Left lung (tissue), 10 donors: Measurements from ENCODE around the gene DACT2. TPM values are rescaled to one million over a fixed set of nuclear protein-coding genes. Genes with fewer than 3 reads are reported as not detected.

Experiments
- ATAC-seq: fragments of 200-7000 bp; cut with Tn5 transposase; one replicate; pipeline ENCODE4 v1.9.1; 2020; ENCODE audit warnings: moderate library complexity
- DNase-seq, 4 donors: peaks; one replicate each; pipeline ENCODE4 v3.0.0-alpha.2; 2013 to 2020
- H3K27ac ChIP-seq, 2 donors: fragments of 200-600 bp; sonication (generic) in 1 of 2; one replicate each; pipeline versions ENCODE4 v1.5.0 to v1.8.0; 2020 to 2021
- H3K27me3 ChIP-seq, 2 donors: fragments of 200-600 bp; sonication (generic) in 1 of 2; one replicate each; pipeline versions ENCODE4 v1.5.0 to v1.8.0; 2020 to 2021
- H3K36me3 ChIP-seq, 2 donors: fragments of 200-600 bp; sonication (generic) in 1 of 2; one replicate each; pipeline versions ENCODE4 v1.5.0 to v1.8.0; 2020 to 2021
- H3K4me1 ChIP-seq, 2 donors: fragments of 200-600 bp; one replicate each; pipeline ENCODE4 v1.8.0; 2021
- H3K4me3 ChIP-seq, 2 donors: fragments of 200-600 bp; sonication (generic) in 1 of 2; one replicate each; pipeline versions ENCODE4 v1.5.0 to v1.8.0; 2020 to 2021; ENCODE audit warnings: mild to moderate bottlenecking in 1 of 2
- H3K9me3 ChIP-seq, 2 donors: fragments of 200-600 bp; sonication (generic) in 1 of 2; one replicate each; pipeline versions ENCODE4 v1.5.0 to v1.8.0; 2020 to 2021
- CTCF ChIP-seq, 2 donors: fragments of 200-600 bp; sonication (generic) in 1 of 2; IDR thresholded peaks; one replicate each; pipeline versions ENCODE4 v1.5.0 to v1.8.0; 2021; ENCODE audit warnings: antibody characterized with exemption in 2 of 2
- intact Hi-C, 2 donors: fragments of 100-400 bp; cut with DNase I; formaldehyde crosslinking; loops; one replicate each; pipeline versions ENCODE4 v1.11.2 to v1.14.2; 2022
- polyA plus RNA-seq, 6 donors: library from polyadenylated mRNA; unstranded; fragments of 120-200 nt; gene quantifications; one replicate each; pipeline ENCODE4 v1.2.1, GENCODE V29; 2013; ENCODE audit not compliant: insufficient read length in 6 of 6
- total RNA-seq, 2 donors: library from RNA; stranded (reverse); fragmentation: NEBNext Ultra II Directional; extraction: Animal tissue kit (Norgen Biotek cat#: 25700); gene quantifications; one replicate each; pipeline ENCODE4 v1.2.1, GENCODE V29; 2021
- donor health status: DM: no; HTN: yes; CAD: no.
- donor health status: DM: no; HTN: no; CAD: no.

The DACT2 gene
- total and polyA plus RNA-seq, 8 donors, result 1.4 to 50.1 (median 38.7) TPM

- DNase-seq (no peak), ATAC-seq (no peak)
- Histone ChIP-seq H3K4me1 (peaks cover 0 to under 1% of the 10 kb centered on the region in 2 donors), H3K27ac (no peak overlapping the region), H3K9me3 (no peaks in the 10 kb centered on the region), H3K36me3 (no peaks in the 10 kb centered on the region), H3K4me3 (no peak overlapping the region), H3K27me3 (no peaks in the 10 kb centered on the region)
- TF ChIP-seq CTCF (IDR thresholded peaks at IDR 0.05), result no peak
- intact Hi-C loops, result no loop called here
Measured at GRCh38 chr6:168299541-168300511, 19.8 kb downstream of the DACT2 start.

GRCh38 chr6:168297643-168298042, 21.9 kb downstream of the DACT2 start:
- Histone ChIP-seq H3K9me3 (no peaks in the 10 kb centered on the region), H3K4me1 (no peaks in the 10 kb centered on the region), H3K27me3 (no peaks in the 10 kb centered on the region), H3K27ac (no peak overlapping the region), H3K4me3 (no peak overlapping the region), H3K36me3 (no peaks in the 10 kb centered on the region)
- DNase-seq (no peak), ATAC-seq (no peak)
- intact Hi-C loops, result no loop called here
- TF ChIP-seq CTCF (IDR thresholded peaks at IDR 0.05), result no peak

- no peak for TF ChIP-seq CTCF (IDR thresholded peaks at IDR 0.05)
- Histone ChIP-seq H3K9me3 (no peaks in the 10 kb centered on the region), H3K27ac (no peak overlapping the region), H3K36me3 (no peaks in the 10 kb centered on the region), H3K27me3 (peaks cover 0 to 3% of the 10 kb centered on the region in 2 donors), H3K4me3 (no peak overlapping the region), H3K4me1 (no peaks in the 10 kb centered on the region)
- intact Hi-C loops, result no loop called here
- ATAC-seq (no peak), DNase-seq (no peak)
Measured at GRCh38 chr6:168294901-168295300, 24.7 kb downstream of the DACT2 start.

- peaks cover 0 to 3% of the 10 kb centered on the region in 2 donors for H3K27me3 ChIP-seq
- peak in 1 of 4 donors; percentile 36 for DNase-seq
- intact Hi-C loops, result no loop called here
- no peak for TF ChIP-seq CTCF (IDR thresholded peaks at IDR 0.05)
- no peaks in the 10 kb centered on the region for H3K4me1 ChIP-seq
- no peak overlapping the region for H3K4me3 ChIP-seq
- no peak overlapping the region for H3K27ac ChIP-seq
- no peak for ATAC-seq
- no peaks in the 10 kb centered on the region for H3K36me3 ChIP-seq
- H3K9me3 ChIP-seq, result no peaks in the 10 kb centered on the region
Measured at GRCh38 chr6:168293636-168294530, 25.7 kb downstream of the DACT2 start.

GRCh38 chr6:168292826-168293225, 26.8 kb downstream of the DACT2 start:
- no peak for TF ChIP-seq CTCF (IDR thresholded peaks at IDR 0.05)
- ATAC-seq (no peak), DNase-seq (peak in 2 of 4 donors; percentile 59 to 74)
- H3K4me1 ChIP-seq, result no peaks in the 10 kb centered on the region
- intact Hi-C loops, result no loop called here
- H3K9me3 ChIP-seq, result no peaks in the 10 kb centered on the region
- no peak overlapping the region for H3K27ac ChIP-seq
- peaks cover 0 to 3% of the 10 kb centered on the region in 2 donors for H3K27me3 ChIP-seq
- H3K36me3 ChIP-seq, result no peaks in the 10 kb centered on the region
- no peak overlapping the region for H3K4me3 ChIP-seq
